GM19239 (cell line): Measurements from ENCODE around the gene EHD2.
"Not testable (repeated sequence)": the region's sequence is repeated elsewhere in the genome, so short reads cannot be mapped to it uniquely, and the experiment has no call there.

Experiments
- DNase-seq: peaks from one replicate; pipeline ENCODE4 v3.0.0; 2011; ENCODE audit warnings: low spot score; ENCODE audit not compliant: insufficient read length
- FAIRE-seq: peaks from 2 replicates; lab custom pipeline; 2011; peaks lifted over from hg19 to GRCh38; lab: Jason Lieb, UNC

The EHD2 gene

DNA sequence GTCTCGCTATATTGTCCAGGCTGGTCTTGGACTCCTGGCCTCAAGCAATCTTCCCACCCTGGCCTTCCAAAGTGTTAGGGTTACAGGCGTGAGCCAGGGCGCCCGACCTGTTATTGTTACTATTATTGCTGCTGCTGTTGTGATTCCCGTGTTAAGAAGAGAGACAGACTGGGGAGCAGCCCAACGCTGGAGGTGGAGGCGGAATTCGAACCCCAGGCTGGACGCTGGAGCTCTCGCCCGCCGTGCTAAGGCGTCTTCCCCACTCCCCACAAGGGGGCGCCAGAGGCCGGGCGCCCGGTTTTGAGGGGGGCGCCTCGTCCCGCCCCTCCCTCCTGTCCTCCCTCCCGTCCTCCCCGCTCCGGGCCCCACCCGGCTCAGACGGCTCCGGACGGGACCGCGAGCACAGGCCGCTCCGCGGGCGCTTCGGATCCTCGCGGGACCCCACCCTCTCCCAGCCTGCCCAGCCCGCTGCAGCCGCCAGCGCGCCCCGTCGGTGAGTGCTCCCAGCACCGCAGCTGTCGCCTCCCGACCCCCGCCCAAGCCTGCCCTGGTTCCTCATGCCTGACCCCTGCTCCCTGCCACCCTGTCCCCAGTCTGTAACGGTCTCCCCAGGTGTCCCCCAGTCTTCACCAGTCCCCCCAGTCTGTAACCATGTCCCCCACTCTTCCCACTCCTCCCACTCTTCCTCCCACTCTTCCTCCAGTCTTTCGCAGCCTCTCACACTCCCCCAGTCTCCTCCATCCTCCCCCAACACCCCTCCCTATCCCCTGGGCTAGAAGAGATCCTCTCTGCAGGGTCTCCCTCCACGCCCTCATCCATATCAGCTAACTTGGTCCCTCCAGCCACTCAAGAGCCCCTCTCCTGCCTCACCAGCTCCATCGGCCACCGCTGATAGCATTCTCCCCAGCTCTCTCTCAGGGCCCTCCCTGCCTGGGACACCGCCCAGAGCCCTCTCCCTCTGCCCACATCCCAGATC, at the start of gene EHD2:
TSS of gene EHD2 (plus strand) at position 377 of the 976 bp plus-strand sequence. CDS start 3,191 bp downstream, outside the sequence.
- DNase-seq (no peak), FAIRE-seq (no peak)

- FAIRE-seq: no peak
- DNase-seq: no peak
Observed at GRCh38 chr19:47663435-47663910, 49.7 kb upstream of the EHD2 start.

DNA sequence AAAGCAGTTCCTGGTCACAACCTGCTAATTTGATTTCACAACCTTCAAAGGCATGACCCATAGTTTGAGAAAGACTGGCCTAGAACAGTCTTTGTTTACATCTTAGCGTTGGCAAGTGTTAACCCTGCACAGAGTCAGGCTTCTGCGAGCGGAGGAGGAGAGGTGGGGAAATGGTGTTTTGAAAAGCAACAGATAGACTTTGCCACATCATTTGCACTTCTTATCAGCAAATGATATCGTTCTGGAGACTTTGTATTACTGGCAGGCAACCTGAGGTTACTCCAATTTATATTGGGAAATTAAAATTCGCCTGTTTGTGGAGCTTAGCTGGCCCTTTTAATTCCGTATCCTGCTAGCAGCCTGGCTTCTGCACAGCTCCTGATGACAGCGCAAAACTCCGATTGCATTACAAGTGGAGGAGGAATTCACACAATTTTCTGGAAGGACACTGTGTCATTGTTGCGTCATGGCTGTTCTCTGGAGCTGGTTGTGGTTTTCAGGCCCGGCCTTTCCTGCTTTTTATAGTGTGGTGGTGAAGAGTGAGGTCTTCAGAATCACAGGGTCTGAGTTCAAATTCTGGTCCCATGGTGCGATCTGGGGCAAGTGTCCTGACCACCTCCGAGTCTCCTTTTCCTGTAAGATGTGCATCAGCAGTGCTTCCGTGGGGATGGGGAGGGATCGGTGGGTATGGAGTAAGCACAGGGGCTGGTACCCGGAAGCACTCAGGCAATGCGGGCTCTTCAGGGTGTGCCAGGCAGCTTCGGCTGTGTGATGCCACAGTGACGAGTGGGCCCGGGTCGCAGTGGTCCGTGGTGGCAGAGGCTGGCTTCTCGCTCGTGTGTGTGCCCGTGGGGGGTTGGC, 49.1 kb upstream of the EHD2 start:
- FAIRE-seq (no peak), DNase-seq (no peak)

DNA sequence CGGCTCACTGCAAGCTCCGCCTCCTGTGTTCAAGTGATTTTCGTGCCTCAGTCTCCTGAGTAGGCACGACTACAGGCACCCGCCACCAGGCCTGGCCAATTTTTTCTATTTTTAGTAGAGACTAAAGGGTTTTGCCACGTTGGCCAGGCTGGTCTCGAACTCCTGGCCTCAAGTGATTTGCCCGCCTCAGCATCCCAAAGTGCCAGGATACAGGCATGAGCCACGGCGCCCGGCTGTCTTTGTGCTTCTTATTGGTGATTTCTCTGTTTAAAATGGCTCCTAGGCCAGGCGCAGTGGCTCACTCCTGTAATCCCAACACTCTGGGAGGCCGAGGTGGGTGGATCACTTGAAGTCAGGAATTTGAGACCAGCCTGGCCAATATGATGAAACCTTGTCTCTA, 44.7 kb upstream of the EHD2 start:
- FAIRE-seq, DNase-seq: not testable (repeated sequence)

DNA sequence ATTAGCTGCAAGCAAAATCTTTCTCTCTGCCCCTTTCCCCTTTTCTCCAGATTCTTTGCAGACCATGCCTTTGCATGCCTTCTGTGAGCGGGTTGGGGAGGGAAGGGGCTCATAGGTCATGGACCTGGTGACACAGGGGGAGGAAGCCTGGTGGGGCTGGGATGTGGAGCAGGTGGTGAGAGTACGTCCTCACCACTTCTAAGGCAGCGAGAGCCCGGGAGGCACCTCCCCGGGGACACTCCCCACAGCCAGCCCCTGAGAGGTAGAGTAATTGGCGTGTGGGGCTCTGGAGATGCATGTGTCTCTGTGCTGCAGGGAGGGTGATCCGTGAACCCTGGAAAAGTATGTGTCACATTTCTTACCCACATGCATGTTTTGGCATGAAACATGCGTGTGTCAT, 42.5 kb upstream of the EHD2 start:
- FAIRE-seq (no peak), DNase-seq (no peak)

DNA sequence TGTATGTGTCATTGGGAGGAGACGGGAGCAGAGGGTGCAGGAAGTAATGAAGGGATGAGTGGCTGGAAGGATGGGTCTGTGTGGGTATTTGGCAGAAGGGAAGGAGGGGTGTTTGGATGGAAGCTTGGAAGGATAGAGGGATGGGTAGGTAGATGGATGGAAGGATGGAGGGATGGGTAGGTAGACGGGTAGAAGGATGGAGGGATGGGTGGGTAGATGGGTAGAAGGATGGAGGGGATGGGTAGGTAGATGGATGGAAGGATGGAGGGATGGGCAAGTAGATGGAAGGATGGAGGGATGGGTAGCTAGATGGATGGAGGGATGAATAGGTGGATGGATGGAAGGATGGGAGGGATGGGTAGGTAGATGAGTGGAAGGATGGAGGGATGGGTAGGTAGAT, 41.7 kb upstream of the EHD2 start:
- FAIRE-seq: peak; percentile 21

DNA sequence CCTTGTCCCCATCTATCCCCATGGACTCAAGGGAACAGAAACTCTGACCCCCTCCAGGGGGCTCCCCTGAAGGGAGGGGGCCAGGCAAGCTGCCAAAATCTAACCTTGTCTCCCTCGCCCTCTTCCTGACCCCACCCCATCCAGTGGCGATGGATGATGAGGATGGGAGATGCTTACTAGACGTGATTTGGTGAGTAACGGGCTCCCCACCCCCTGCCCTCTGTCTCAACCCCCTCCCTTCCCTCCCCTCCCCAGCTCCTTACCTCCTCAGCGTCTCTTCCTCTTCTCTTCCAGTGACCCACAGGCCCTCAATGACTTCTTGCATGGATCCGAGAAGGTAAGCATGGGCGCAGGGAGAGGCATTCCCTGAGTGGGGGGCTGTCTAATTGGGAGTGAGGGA, 39.8 kb upstream of the EHD2 start:
- FAIRE-seq (no peak), DNase-seq (no peak)

More for the DNA sequence above, 41.7 kb upstream of the EHD2 start:
- DNase-seq: no peak

- DNase-seq (no peak), FAIRE-seq (no peak)
Observed at GRCh38 chr19:47674548-47674947, 38.7 kb upstream of the EHD2 start.

DNA sequence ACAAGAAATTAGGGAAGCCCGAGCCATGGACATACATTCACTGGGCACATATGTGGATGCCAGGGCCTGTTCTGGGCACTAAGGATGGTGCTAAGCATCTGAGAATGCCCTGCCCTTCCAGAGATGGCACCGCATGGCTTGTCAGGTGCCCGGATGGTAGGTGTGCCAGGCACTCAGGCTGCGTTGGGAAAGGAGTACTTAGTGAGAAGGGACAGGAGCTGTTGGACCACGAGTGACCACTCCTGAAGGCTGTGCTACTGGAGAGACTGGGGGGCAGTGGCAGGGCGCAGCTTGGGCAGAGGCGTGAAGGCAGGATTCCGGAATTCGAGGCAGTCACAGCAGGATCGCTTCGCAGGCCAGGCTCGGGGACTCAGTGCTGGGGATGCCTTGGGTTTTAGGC, 38.0 kb upstream of the EHD2 start:
- DNase-seq (no peak), FAIRE-seq (no peak)

DNA sequence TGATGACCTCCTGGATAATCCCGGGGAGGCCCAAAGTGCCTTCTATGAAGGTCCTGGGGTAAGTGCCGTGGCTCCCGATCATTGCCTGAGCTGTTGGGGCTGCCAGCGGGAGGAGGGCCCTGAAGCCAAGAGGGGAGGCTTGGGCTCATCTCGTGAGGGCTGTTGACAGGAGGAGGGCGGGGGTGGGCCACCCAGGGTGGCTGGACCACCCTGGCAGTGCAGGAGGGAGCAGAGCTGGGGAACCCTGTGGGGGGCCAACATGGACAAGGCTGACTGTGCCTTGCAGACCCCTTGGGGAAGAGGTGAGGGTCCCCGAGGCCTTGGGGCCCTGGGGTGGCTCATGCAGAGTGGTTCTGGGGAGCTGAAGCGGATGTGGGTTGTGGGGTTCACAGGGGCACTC, 37.4 kb upstream of the EHD2 start:
- DNase-seq (no peak), FAIRE-seq (no peak)

DNA sequence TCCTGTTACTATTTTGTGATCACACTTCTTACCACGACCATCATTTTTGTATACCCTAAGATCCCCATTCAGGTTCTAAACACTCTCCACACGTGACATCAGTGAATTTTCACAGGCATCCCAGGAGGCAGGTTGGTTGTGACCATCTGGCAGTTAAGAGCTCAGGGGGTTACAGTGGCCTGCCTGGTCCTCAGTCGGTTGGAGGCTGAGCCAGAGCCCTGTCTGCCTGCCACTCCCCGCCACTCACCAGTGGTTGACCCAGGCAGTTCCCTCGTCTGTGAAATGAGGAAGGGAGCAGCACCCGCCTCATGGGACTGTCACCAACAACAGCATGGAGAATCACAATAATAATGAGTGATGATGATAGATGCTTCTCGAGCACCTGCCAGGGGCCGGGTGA, 36.4 kb upstream of the EHD2 start:
- DNase-seq (no peak), FAIRE-seq (no peak)

DNA sequence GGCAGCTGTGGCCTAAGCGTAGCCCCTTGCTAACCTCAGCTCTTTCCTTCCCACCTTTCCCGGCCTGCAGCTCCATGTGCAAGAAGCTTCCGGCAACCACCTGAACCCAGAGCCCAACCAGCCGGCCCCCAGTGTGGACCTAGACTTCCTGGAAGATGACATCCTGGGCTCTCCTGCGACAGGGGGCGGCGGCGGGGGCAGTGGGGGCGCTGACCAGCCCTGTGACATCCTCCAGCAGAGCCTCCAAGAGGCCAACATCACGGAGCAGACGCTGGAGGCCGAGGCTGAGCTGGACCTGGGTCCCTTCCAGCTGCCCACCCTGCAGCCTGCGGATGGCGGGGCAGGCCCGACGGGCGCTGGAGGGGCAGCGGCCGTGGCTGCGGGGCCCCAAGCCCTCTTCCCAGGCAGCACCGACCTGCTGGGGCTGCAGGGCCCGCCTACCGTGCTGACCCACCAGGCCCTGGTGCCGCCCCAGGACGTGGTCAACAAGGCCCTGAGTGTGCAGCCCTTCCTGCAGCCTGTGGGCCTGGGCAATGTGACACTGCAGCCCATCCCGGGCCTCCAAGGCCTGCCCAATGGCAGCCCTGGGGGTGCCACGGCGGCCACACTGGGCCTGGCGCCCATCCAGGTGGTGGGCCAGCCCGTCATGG, 33.8 kb upstream of the EHD2 start:
- FAIRE-seq: no peak
- DNase-seq: no peak

GRCh38 chr19:47679922-47680857, 33.0 kb upstream of the EHD2 start:
- FAIRE-seq (no peak), DNase-seq (no peak)

DNA sequence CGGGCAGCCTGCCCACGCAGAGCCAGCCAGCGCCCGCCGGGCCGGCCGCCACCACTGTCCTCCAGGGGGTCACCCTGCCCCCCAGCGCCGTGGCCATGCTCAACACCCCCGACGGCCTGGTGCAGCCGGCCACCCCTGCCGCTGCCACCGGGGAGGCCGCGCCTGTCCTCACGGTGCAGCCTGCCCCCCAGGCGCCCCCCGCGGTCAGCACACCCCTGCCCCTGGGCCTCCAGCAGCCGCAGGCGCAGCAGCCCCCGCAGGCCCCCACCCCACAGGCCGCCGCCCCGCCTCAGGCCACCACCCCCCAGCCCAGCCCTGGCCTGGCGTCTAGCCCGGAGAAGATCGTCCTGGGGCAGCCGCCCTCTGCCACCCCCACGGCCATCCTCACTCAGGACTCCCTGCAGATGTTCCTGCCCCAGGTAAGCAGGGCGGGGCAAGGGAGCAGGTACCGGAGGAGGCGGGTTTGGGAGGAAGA, 32.3 kb upstream of the EHD2 start:
- FAIRE-seq (no peak), DNase-seq (no peak)

DNA sequence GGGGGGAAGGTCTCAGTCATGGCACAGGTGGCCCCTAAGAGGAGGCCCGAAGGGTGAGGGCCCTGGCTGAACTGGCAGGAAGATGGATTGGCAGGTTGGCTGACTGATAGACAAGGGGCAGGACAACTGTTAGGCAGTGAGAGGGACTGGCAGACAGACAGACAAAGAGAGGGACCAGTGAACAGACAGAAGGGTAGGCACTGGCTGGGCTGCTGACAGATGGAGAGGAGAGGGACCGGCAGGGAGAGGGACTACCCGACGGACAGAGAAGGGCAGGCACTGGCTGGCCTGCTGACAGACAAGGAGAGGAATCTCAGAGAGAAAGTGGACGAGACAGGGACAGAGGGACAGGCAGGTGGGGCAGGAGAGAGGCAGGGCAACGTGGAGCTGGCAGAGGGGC, 31.8 kb upstream of the EHD2 start:
- DNase-seq: no peak
- FAIRE-seq: no peak

DNA sequence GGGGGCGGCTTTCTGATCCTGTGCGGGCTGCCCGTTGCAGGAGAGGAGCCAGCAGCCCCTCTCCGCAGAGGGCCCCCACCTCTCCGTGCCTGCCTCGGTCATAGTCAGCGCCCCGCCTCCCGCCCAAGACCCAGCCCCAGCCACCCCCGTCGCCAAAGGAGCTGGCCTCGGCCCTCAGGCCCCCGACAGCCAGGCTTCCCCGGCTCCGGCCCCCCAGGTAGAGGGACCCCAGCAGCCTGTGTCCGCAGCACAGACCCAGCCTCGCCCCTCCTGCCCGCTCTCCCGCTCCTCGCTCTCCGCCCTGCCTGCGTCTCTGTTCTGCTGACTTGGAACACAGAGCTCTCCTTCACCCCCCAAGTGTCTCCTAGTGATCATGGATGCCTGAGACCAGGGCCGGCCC, 31.3 kb upstream of the EHD2 start:
- FAIRE-seq: no peak
- DNase-seq: no peak

DNA sequence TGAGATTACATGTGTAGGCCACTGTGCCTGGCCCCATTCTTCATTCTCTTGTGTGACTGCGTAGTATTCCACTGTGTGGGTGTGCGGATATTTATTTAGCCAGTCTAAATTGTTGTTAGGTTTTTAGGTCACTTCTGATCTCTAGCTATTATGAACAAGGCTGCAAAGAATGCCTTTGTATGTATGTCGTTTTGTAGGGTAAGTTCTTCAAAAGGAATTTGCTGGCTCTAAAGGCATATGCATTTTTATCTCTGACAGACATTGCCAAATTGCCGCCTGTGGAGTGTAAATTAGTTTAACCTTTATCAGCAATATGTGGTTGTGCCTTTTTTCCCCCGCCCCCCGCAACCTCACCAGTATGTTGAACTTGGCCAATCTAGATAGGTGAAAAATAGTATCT, 30.3 kb upstream of the EHD2 start:
- FAIRE-seq (no peak), DNase-seq (no peak)

- no peak for FAIRE-seq
- DNase-seq: no peak
Observed at GRCh38 chr19:47686679-47687450, 26.4 kb upstream of the EHD2 start.
